ENCODE data around the gene ZC3HAV1.

Gene ZC3HAV1

GRCh38 chr7:139049936-139050335, 59.6 kb downstream of the ZC3HAV1 start:
- ChIA-PET POLR2A (ENCODE audit: low non-redundant PET) (no interaction called here), CTCF (interaction anchor here (0.6 kb wide), 1 partner anchor 90 kb away, joined by 3 read pairs; no protein-coding TSS in a partner anchor)
- no peak for DNase-seq (ENCODE audit: low spot score)

GRCh38 chr7:139049111-139049510, 60.4 kb downstream of the ZC3HAV1 start:
- no peak for TF ChIP-seq CTCF (conservative IDR thresholded peaks at IDR 0.05; ENCODE audit: low read depth)
- ChIA-PET CTCF (interaction anchor here (0.6 kb wide), 1 partner anchor 32 kb away, joined by 3 read pairs; no protein-coding TSS in a partner anchor), POLR2A (ENCODE audit: low non-redundant PET) (no interaction called here)
- DNase-seq (ENCODE audit: low spot score): no peak
- H3K27ac ChIP-seq: no peak overlapping the region

More at GRCh38 chr7:139049936-139050335, 59.6 kb downstream of the ZC3HAV1 start:
- H3K27ac ChIP-seq: no peak overlapping the region
- no peak for TF ChIP-seq CTCF (conservative IDR thresholded peaks at IDR 0.05; ENCODE audit: low read depth)

- no peak overlapping the region for H3K27ac ChIP-seq
- ChIA-PET CTCF (no interaction called here), POLR2A (ENCODE audit: low non-redundant PET) (no interaction called here)
- DNase-seq (ENCODE audit: low spot score): no peak
- no peak for TF ChIP-seq CTCF (conservative IDR thresholded peaks at IDR 0.05; ENCODE audit: low read depth)
Observed at GRCh38 chr7:139047970-139048369, 61.5 kb downstream of the ZC3HAV1 start.

GRCh38 chr7:139046143-139046542, 63.4 kb downstream of the ZC3HAV1 start:
- TF ChIP-seq CTCF (conservative IDR thresholded peaks at IDR 0.05; ENCODE audit: low read depth): no peak
- DNase-seq (ENCODE audit: low spot score): no peak
- POLR2A ChIA-PET (ENCODE audit: low non-redundant PET): no interaction called here
- no peak overlapping the region for H3K27ac ChIP-seq
- CTCF ChIA-PET: no interaction called here

GRCh38 chr7:139044813-139045794, 64.4 kb downstream of the ZC3HAV1 start:
- CTCF ChIA-PET: no interaction called here
- TF ChIP-seq CTCF (conservative IDR thresholded peaks at IDR 0.05; ENCODE audit: low read depth): no peak
- DNase-seq (ENCODE audit: low spot score): no peak
- no peak overlapping the region for H3K27ac ChIP-seq
- POLR2A ChIA-PET (ENCODE audit: low non-redundant PET): no interaction called here

GRCh38 chr7:139043823-139044812, 65.4 kb downstream of the ZC3HAV1 start:
- CTCF ChIA-PET: no interaction called here
- TF ChIP-seq CTCF (conservative IDR thresholded peaks at IDR 0.05; ENCODE audit: low read depth): no peak
- H3K27ac ChIP-seq: no peak overlapping the region
- no peak for DNase-seq (ENCODE audit: low spot score)
- POLR2A ChIA-PET (ENCODE audit: low non-redundant PET): no interaction called here

All from RWPE1 (cell line).